Chondrocyte (in vitro differentiated cells): ENCODE measurements around the gene TNFRSF1B. TPM values are rescaled to one million over a fixed set of nuclear protein-coding genes. Genes with fewer than 3 reads are reported as not detected.

ENCODE experiments used
- DNase-seq: peaks from one replicate; pipeline ENCODE4 v3.0.0; 2021; ENCODE audit warnings: mixed read lengths, low spot score
- H3K27ac Mint-ChIP-seq: one replicate; pipeline ENCODE4 v1.8.0; 2021; ENCODE audit warnings: mild to moderate bottlenecking, moderate library complexity, mixed read lengths; ENCODE audit not compliant: unreplicated experiment
- H3K27me3 Mint-ChIP-seq: 2 replicates; pipeline ENCODE4 v1.8.0; 2021; ENCODE audit warnings: low read depth, mixed read lengths
- H3K36me3 Mint-ChIP-seq: 2 replicates; pipeline ENCODE4 v1.8.0; 2021; ENCODE audit warnings: low read depth, mixed read lengths
- H3K4me1 Mint-ChIP-seq: 2 replicates; pipeline ENCODE4 v1.8.0; 2021; ENCODE audit warnings: low read depth, mild to moderate bottlenecking, mixed read lengths
- H3K4me3 Mint-ChIP-seq: one replicate; pipeline ENCODE4 v1.8.0; 2021; ENCODE audit warnings: mild to moderate bottlenecking, moderate library complexity, mixed read lengths; ENCODE audit not compliant: unreplicated experiment
- H3K9me3 Mint-ChIP-seq: 2 replicates; pipeline ENCODE4 v1.8.0; 2021; ENCODE audit warnings: low read depth, mixed read lengths
- long read RNA-seq: library from polyadenylated mRNA; stranded (forward); transcript quantifications from one replicate; pipeline ENCODE4 v2.0.0, GENCODE V29; 2021
- total RNA-seq: library from RNA; stranded (reverse); gene quantifications from 3 replicates; pipeline ENCODE4 v1.2.1, GENCODE V29; 2021
- TF ChIP-seq, protein P1 (sequence below): fragments of 200-600 bp; sonication (generic); IDR thresholded peaks from 2 replicates; pipeline ENCODE4 v1.5.0; 2021; ENCODE audit warnings: antibody characterized with exemption, mild to moderate bottlenecking, moderate library complexity

TNFRSF1B gene
- 0.22 TPM in 1 of 3 replicates, not detected in the others for total RNA-seq
- long read RNA-seq, result 0 reads

DNA sequence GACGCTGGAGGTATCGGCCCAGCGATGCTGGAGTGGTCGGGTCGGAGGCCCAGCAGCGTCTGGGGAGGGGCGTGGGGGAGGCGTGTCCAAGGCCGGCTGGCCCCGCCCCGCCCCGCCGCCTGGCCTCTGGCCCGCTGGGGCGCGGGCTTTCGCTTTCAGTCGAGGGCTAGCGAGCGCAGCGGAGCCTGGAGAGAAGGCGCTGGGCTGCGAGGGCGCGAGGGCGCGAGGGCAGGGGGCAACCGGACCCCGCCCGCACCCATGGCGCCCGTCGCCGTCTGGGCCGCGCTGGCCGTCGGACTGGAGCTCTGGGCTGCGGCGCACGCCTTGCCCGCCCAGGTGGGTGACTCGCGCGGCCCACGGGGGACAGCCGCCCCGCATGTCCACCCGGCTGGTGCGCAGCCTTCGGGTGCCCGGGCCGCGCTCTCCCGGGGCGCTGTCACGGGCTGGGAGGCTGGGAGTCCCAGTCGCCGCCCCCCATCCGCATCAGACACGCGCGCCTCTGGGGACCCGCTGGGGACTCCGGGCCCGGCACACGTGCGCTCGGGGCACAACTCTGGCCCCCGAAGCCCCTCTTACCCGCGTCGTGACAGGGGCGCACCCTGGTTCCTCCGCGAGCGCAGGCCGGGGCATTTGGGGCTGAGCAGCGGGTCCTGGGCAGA lies at the start of gene TNFRSF1B:
Gene TNFRSF1B, plus strand, starts transcription at position 158 of the 659 bp plus-strand sequence. Its CDS starts 101 bp downstream, at position 259.
- Mint-ChIP-seq H3K27me3 (peaks cover 26% of the 10 kb centered on the region), H3K4me1 (peaks cover 18% of the 10 kb centered on the region), H3K9me3 (no peaks in the 10 kb centered on the region), H3K36me3 (peaks cover 2% of the 10 kb centered on the region), H3K27ac (no peak within 1 kb of the TSS), H3K4me3 (peak within 1 kb of the TSS; percentile 65)
- DNase-seq, result no peak
- TF ChIP-seq, protein P1, sequence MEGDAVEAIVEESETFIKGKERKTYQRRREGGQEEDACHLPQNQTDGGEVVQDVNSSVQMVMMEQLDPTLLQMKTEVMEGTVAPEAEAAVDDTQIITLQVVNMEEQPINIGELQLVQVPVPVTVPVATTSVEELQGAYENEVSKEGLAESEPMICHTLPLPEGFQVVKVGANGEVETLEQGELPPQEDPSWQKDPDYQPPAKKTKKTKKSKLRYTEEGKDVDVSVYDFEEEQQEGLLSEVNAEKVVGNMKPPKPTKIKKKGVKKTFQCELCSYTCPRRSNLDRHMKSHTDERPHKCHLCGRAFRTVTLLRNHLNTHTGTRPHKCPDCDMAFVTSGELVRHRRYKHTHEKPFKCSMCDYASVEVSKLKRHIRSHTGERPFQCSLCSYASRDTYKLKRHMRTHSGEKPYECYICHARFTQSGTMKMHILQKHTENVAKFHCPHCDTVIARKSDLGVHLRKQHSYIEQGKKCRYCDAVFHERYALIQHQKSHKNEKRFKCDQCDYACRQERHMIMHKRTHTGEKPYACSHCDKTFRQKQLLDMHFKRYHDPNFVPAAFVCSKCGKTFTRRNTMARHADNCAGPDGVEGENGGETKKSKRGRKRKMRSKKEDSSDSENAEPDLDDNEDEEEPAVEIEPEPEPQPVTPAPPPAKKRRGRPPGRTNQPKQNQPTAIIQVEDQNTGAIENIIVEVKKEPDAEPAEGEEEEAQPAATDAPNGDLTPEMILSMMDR, result no peak

DNA sequence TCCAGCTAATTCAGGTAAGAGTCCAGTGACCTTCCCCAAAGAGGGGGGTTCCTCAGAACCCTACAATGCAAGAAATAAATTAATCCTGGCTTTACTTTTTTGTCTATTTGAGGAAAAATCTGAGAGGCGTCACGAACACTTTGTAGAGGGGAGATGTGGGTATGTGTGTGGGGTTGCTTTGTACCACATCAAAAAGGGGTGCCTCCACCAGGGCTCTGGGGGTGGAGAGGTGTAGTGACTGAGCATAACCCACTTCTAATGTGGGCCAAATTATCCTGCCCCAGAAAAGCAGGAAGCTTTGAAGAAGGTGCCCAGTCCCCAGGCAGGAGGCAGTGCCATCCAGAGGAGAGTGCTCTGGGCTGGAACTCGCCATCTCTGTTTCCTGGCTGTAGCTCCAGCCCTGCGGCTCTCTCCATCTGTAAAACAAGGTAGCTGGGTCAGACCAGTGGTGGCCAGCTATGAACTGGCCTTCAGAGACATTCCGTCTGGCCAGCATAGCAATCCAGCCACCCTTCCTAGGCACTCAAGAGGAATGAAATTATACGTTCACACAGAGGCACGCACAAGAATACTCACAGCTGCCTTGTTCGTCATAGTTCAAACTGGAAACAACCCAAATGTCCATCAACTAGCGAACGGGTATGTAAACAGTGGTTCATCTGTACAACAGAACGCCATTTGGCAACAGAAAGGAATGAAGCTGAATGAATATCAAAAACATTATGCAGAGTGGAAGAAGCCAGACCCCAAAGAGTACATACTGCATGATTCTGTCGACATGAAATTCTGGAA lies 45.4 kb upstream of the TNFRSF1B start:
- Mint-ChIP-seq H3K36me3 (peaks cover 4% of the 10 kb centered on the region), H3K9me3 (peaks cover 6% of the 10 kb centered on the region), H3K4me3 (no peak overlapping the region), H3K4me1 (no peaks in the 10 kb centered on the region), H3K27me3 (peaks cover 43% of the 10 kb centered on the region), H3K27ac (no peak overlapping the region)
- TF ChIP-seq, protein P1, result no peak
- DNase-seq, result no peak

GRCh38 chr1:12123172-12123571 lies 43.6 kb upstream of the TNFRSF1B start:
- H3K27me3 Mint-ChIP-seq, result peaks cover 47% of the 10 kb centered on the region

GRCh38 chr1:12124693-12125421 lies 41.9 kb upstream of the TNFRSF1B start:
- Mint-ChIP-seq H3K36me3 (peaks cover 4% of the 10 kb centered on the region), H3K4me3 (no peak overlapping the region), H3K27me3 (peaks cover 40% of the 10 kb centered on the region), H3K4me1 (no peaks in the 10 kb centered on the region), H3K9me3 (peaks cover 6% of the 10 kb centered on the region), H3K27ac (no peak overlapping the region)
- no peak for DNase-seq
- TF ChIP-seq, protein P1, result peak; percentile 97

More at GRCh38 chr1:12123172-12123571, 43.6 kb upstream of the TNFRSF1B start:
- Mint-ChIP-seq H3K9me3 (peaks cover 6% of the 10 kb centered on the region), H3K36me3 (peaks cover 4% of the 10 kb centered on the region), H3K4me1 (no peaks in the 10 kb centered on the region), H3K27ac (no peak overlapping the region), H3K4me3 (no peak overlapping the region)
- no peak for DNase-seq
- TF ChIP-seq, protein P1, result no peak
